SU-DHL-6 (cell line): ENCODE data around the gene AIMP1.

Experiments used
- EZH2phosphoT487 ChIP-seq: fragments of 200-600 bp; sonication (generic), shearing (Covaris generic); conservative IDR thresholded peaks from 2 replicates; pipeline ENCODE4 v1.6.1; 2018; ENCODE audit warnings: mild to moderate bottlenecking, antibody characterized with exemption, low read length, moderate library complexity, mixed read lengths
- TF ChIP-seq, protein P1 (sequence below): fragments of 200-600 bp; sonication (generic); IDR thresholded peaks from one replicate; pipeline ENCODE4 v1.5.1; 2017; ENCODE audit warnings: antibody characterized with exemption, mild to moderate bottlenecking, low read length, moderate library complexity; ENCODE audit not compliant: insufficient read depth, poor library complexity, severe bottlenecking

DNA sequence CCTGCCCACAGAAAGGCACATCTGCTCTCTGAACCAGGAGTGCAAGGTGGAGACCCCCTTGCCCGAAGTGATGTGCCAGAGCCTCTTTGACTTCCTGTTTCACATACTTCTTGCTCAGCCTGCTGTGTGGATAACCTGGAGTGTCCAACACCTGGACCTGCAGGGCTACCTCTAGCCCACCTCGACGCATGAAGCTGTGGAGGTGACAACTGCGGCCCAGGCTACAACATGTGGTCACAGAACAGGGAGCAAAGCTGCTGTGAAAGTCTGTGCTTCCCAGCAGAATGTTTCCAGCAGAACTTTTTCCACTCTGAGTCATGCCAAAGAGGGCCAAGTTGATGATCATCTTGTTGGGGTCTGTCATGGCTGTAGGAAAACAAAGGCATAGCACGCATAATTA, 50.7 kb downstream of the AIMP1 start:
- TF ChIP-seq, protein P1, sequence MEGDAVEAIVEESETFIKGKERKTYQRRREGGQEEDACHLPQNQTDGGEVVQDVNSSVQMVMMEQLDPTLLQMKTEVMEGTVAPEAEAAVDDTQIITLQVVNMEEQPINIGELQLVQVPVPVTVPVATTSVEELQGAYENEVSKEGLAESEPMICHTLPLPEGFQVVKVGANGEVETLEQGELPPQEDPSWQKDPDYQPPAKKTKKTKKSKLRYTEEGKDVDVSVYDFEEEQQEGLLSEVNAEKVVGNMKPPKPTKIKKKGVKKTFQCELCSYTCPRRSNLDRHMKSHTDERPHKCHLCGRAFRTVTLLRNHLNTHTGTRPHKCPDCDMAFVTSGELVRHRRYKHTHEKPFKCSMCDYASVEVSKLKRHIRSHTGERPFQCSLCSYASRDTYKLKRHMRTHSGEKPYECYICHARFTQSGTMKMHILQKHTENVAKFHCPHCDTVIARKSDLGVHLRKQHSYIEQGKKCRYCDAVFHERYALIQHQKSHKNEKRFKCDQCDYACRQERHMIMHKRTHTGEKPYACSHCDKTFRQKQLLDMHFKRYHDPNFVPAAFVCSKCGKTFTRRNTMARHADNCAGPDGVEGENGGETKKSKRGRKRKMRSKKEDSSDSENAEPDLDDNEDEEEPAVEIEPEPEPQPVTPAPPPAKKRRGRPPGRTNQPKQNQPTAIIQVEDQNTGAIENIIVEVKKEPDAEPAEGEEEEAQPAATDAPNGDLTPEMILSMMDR = no peak
- TF ChIP-seq EZH2phosphoT487 = no peak
